ENCODE data around the gene RBMS3. TPM values are rescaled to one million over a fixed set of nuclear protein-coding genes. Genes with fewer than 3 reads are reported as not detected.
A peak's percentile ranks its signal among the peaks of the same experiment; 100 is the strongest.

Gene RBMS3
- total RNA-seq, 1 experiment from 2014 or later: 5.9 TPM

- H3K27ac ChIP-seq (ENCODE audit: low read depth, low read length, poor library complexity, severe bottlenecking): no peak overlapping the region
- no peaks in the 10 kb centered on the region for H3K27me3 ChIP-seq (replicated peaks; ENCODE audit: insufficient read depth, low read depth, low read length, poor library complexity)
- ChIA-PET CTCF (no interaction called here), POLR2A (ENCODE audit: low non-redundant PET) (interaction anchor here (0.6 kb wide), 1 partner anchor 41 kb away, joined by 3 read pairs; no protein-coding TSS in a partner anchor)
- H3K9me3 ChIP-seq (ENCODE audit: low read depth, low read length, poor library complexity, severe bottlenecking): no peaks in the 10 kb centered on the region
- no peak for DNase-seq (ENCODE audit: low spot score)
- peaks cover 19% of the 10 kb centered on the region for H3K4me1 ChIP-seq (ENCODE audit: insufficient read depth, low read length, poor library complexity, severe bottlenecking)
- H3K36me3 ChIP-seq (ENCODE audit: insufficient read depth, low read length, poor library complexity, severe bottlenecking): no peaks in the 10 kb centered on the region
- BruUV-seq (replicated peaks): no TSS peak
- TF ChIP-seq EZH2 (IDR thresholded peaks at IDR 0.05; ENCODE audit: borderline replicate concordance, low read depth, low read length, poor library complexity, severe bottlenecking): no peak
- no peak for TF ChIP-seq CTCF (conservative IDR thresholded peaks at IDR 0.05; ENCODE audit: low read depth, low read length)
- H3K4me3 ChIP-seq (ENCODE audit: low read depth, low read length, poor library complexity, severe bottlenecking): no peak overlapping the region
- intact Hi-C loops (cut with micrococcal nuclease; ENCODE audit: unreplicated experiment): no loop called here
Observed at GRCh38 chr3:29239376-29239775, 41.5 kb upstream of the RBMS3 start.

GRCh38 chr3:29240248-29240647 is 40.6 kb upstream of the RBMS3 start:
- POLR2A ChIA-PET (ENCODE audit: low non-redundant PET): no interaction called here
- no peak for TF ChIP-seq EZH2 (IDR thresholded peaks at IDR 0.05; ENCODE audit: borderline replicate concordance, low read depth, low read length, poor library complexity, severe bottlenecking)
- no peak for TF ChIP-seq CTCF (conservative IDR thresholded peaks at IDR 0.05; ENCODE audit: low read depth, low read length)
- CTCF ChIA-PET: no interaction called here
- Histone ChIP-seq H3K36me3 (ENCODE audit: insufficient read depth, low read length, poor library complexity, severe bottlenecking) (no peaks in the 10 kb centered on the region), H3K9me3 (ENCODE audit: low read depth, low read length, poor library complexity, severe bottlenecking) (no peaks in the 10 kb centered on the region), H3K4me3 (ENCODE audit: low read depth, low read length, poor library complexity, severe bottlenecking) (no peak overlapping the region), H3K4me1 (ENCODE audit: insufficient read depth, low read length, poor library complexity, severe bottlenecking) (peaks cover 19% of the 10 kb centered on the region), H3K27me3 (replicated peaks; ENCODE audit: insufficient read depth, low read depth, low read length, poor library complexity) (no peaks in the 10 kb centered on the region), H3K27ac (ENCODE audit: low read depth, low read length, poor library complexity, severe bottlenecking) (peak overlapping the region; percentile 11)
- BruUV-seq (replicated peaks): no TSS peak
- DNase-seq (ENCODE audit: low spot score): peak; percentile 84
- intact Hi-C loops (cut with micrococcal nuclease; ENCODE audit: unreplicated experiment): no loop called here

DNA sequence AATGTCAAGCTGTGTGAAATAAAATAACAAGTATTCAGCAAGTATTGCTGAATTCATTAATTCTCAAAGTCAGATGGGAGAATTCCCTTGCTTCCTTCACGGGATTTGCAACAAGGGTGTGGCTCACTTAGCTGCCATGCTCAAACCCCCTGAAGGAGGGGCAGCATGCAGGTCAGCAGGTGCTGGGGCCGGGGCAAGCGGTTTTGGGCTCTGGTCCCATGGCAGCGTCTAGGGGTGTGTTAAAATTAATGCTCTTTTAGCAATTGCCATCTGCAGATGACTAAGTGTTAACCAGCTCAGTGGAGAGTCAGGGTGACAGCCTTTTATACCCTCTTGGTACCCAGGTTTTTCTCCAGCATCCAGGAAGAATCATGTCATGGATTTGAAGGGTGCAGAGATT is 40.0 kb upstream of the RBMS3 start:
- intact Hi-C loops (cut with micrococcal nuclease; ENCODE audit: unreplicated experiment): no loop called here
- BruUV-seq (replicated peaks): no TSS peak
- ChIA-PET CTCF (no interaction called here), POLR2A (ENCODE audit: low non-redundant PET) (no interaction called here)
- Histone ChIP-seq H3K36me3 (ENCODE audit: insufficient read depth, low read length, poor library complexity, severe bottlenecking) (no peaks in the 10 kb centered on the region), H3K4me3 (ENCODE audit: low read depth, low read length, poor library complexity, severe bottlenecking) (no peak overlapping the region), H3K4me1 (ENCODE audit: insufficient read depth, low read length, poor library complexity, severe bottlenecking) (peaks cover 19% of the 10 kb centered on the region), H3K27ac (ENCODE audit: low read depth, low read length, poor library complexity, severe bottlenecking) (peak overlapping the region; percentile 11), H3K9me3 (ENCODE audit: low read depth, low read length, poor library complexity, severe bottlenecking) (no peaks in the 10 kb centered on the region), H3K27me3 (replicated peaks; ENCODE audit: insufficient read depth, low read depth, low read length, poor library complexity) (no peaks in the 10 kb centered on the region)
- no peak for DNase-seq (ENCODE audit: low spot score)
- TF ChIP-seq EZH2 (IDR thresholded peaks at IDR 0.05; ENCODE audit: borderline replicate concordance, low read depth, low read length, poor library complexity, severe bottlenecking): no peak
- TF ChIP-seq CTCF (conservative IDR thresholded peaks at IDR 0.05; ENCODE audit: low read depth, low read length): no peak

Data from A673 (cell line).